Thymus (tissue), 11 donors: ENCODE data around the gene DPP10. TPM values are rescaled to one million over a fixed set of nuclear protein-coding genes. Genes with fewer than 3 reads are reported as not detected.
"Not testable (repeated sequence)": the region's sequence is repeated elsewhere in the genome, so short reads cannot be mapped to it uniquely, and the experiment has no call there.

Experiments used
- DNase-seq, 9 donors: peaks; one replicate each; pipeline ENCODE4 v3.0.0-alpha.2; 2013; ENCODE audit warnings: low spot score in 9 of 9, low read depth in 6 of 9, missing footprints in 1 of 9
- H3K27ac ChIP-seq, 2 donors: one replicate each; pipeline ENCODE4 v1.5.1; 2013; ENCODE audit warnings: control low read depth in 1 of 2, low read depth in 1 of 2, low read length in 1 of 2, mild to moderate bottlenecking in 1 of 2, moderate library complexity in 1 of 2
- H3K27me3 ChIP-seq, 2 donors: one replicate each; pipeline ENCODE4 v1.5.1; 2013; ENCODE audit warnings: low read length in 1 of 2; ENCODE audit not compliant: control insufficient read depth in 2 of 2, insufficient read depth in 1 of 2
- H3K36me3 ChIP-seq, 2 donors: one replicate each; pipeline ENCODE4 v1.5.1; 2013; ENCODE audit warnings: low read length in 1 of 2, mild to moderate bottlenecking in 1 of 2, moderate library complexity in 1 of 2; ENCODE audit not compliant: control insufficient read depth in 2 of 2, insufficient read depth in 2 of 2
- H3K4me1 ChIP-seq, 2 donors: one replicate each; pipeline ENCODE4 v1.5.1; 2013; ENCODE audit warnings: low read length in 2 of 2; ENCODE audit not compliant: control insufficient read depth in 2 of 2, insufficient read depth in 2 of 2
- H3K4me3 ChIP-seq, 2 donors: one replicate each; pipeline ENCODE4 v1.5.1; 2013; ENCODE audit warnings: low read length in 2 of 2, control low read depth in 1 of 2, mild to moderate bottlenecking in 1 of 2
- H3K9me3 ChIP-seq, 2 donors: one replicate each; pipeline ENCODE4 v1.5.1; 2013; ENCODE audit warnings: low read length in 1 of 2, mild to moderate bottlenecking in 1 of 2; ENCODE audit not compliant: control insufficient read depth in 2 of 2, insufficient read depth in 1 of 2
- WGBS: extraction: QIAGEN DNeasy Blood & Tissue Kit; methylation state at CpG from one replicate; pipeline ENCODE4 v1.1.7; 2013; 5-methylcytosine and 5-hydroxymethylcytosine counted together
- polyA plus RNA-seq: library from polyadenylated mRNA; stranded (reverse); fragments of 200-250 nt; gene quantifications from one replicate; pipeline ENCODE4 v1.2.3, GENCODE V29; 2013
- total RNA-seq: library from RNA; stranded (reverse); fragments of 120-200 nt; gene quantifications from one replicate; pipeline ENCODE4 v1.2.4, GENCODE V29; 2013
- donor health status: healthy.

DPP10 gene
- total and polyA plus RNA-seq, 2 donors: 0.02 to 0.14 TPM

DNA sequence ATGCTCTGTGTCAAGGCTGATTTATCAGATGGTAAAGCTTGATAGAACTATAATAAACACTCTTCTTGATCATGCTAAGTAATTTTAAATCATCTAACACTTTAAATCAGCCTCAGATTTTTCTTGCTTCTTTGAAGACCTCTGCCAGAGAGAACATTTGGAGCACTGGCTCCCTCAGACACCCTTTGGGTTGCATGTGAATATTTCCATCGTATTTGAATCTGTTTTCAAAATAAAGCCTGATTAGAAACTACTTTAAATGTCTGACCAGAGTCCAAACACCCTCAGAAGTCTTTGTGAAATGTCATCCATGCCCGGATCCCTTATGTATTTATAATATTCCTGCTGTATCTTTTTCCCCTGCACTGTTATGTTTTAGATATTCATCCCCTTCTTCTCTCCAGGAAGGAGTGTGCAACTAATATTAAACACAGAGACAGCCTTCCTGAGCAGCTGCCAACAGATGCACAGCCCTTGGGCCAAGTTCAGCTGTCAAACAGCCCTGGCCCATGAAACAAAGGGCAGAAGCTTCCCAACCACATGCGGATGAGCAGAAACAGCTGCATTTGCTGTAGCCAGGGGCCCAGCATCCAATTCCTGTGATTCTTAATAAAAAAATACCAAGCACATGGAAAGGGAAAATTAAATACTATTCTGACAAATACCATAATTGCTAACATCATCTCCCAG lies 46.5 kb downstream of the DPP10 start:
- no peaks in the 10 kb centered on the region for H3K9me3 ChIP-seq
- 91% methylated on average over 3 of the region's 3 CpGs for WGBS
- H3K4me1 ChIP-seq: no peaks in the 10 kb centered on the region
- H3K4me3 ChIP-seq: no peak overlapping the region
- no peaks in the 10 kb centered on the region for H3K27me3 ChIP-seq
- no peak for DNase-seq
- H3K27ac ChIP-seq: no peak overlapping the region
- H3K36me3 ChIP-seq: no peaks in the 10 kb centered on the region

GRCh38 chr2:114495046-114495445 lies 52.6 kb downstream of the DPP10 start:
- H3K4me3 ChIP-seq: no peak overlapping the region
- DNase-seq: no peak
- 72% methylated on average over 1 of the region's 1 CpG for WGBS
- no peaks in the 10 kb centered on the region for H3K9me3 ChIP-seq
- no peak overlapping the region for H3K27ac ChIP-seq
- no peaks in the 10 kb centered on the region for H3K4me1 ChIP-seq
- no peaks in the 10 kb centered on the region for H3K36me3 ChIP-seq
- H3K27me3 ChIP-seq: no peaks in the 10 kb centered on the region

- Histone ChIP-seq H3K27me3 (no peaks in the 10 kb centered on the region), H3K9me3 (no peaks in the 10 kb centered on the region), H3K27ac (no peak overlapping the region), H3K36me3 (no peaks in the 10 kb centered on the region), H3K4me3 (no peak overlapping the region), H3K4me1 (no peaks in the 10 kb centered on the region)
- WGBS: 85% methylated on average over 12 of the region's 12 CpGs
- no peak for DNase-seq
Measured at GRCh38 chr2:114496959-114497358, 54.5 kb downstream of the DPP10 start.

DNA sequence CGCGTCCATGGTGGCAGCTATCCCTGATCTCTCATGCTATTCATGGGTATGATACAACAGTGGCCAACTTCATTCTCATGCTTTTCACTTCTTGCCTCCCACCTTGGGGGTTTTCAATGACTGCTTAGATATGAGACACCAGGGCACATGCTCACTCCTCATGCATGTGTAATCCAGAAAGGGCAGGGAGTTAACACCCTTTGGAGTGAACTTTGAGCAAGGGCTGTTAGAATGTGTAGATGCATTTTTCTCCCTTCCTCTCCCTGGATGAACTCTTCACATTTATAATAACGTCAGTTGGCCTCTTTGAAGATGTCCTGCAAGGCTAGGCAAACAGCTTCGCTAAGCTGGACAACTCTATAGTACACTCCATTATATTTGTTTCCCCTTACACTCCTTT lies 56.7 kb downstream of the DPP10 start:
- Histone ChIP-seq H3K9me3 (no peaks in the 10 kb centered on the region), H3K27ac (no peak overlapping the region), H3K4me3 (no peak overlapping the region), H3K36me3 (no peaks in the 10 kb centered on the region), H3K4me1 (no peaks in the 10 kb centered on the region), H3K27me3 (no peaks in the 10 kb centered on the region)
- DNase-seq: no peak
- WGBS: 92% methylated on average over 4 of the region's 4 CpGs

DNA sequence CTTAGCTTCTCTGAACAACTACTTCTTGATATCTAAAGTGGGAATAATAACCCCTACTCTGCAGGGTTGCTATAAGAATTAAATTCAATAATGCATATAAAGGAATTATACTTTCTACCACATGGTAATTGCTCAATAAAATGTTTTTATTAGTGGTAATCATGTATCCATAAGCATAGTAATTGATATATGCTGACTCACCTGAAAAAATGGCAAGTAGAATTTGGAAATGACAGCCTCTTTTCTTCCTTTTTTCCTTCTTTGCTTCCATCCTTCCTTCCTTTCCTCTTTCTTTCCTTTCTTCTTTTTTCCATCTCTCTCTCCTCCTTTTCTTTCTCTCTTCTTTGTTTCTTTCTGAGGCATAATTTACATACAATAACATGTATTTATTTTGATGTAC lies 65.3 kb downstream of the DPP10 start:
- Histone ChIP-seq H3K4me1 (no peaks in the 10 kb centered on the region), H3K27me3 (no peaks in the 10 kb centered on the region), H3K4me3 (no peak overlapping the region), H3K9me3 (no peaks in the 10 kb centered on the region), H3K27ac (no peak overlapping the region), H3K36me3 (no peaks in the 10 kb centered on the region)
- DNase-seq: no peak

DNA sequence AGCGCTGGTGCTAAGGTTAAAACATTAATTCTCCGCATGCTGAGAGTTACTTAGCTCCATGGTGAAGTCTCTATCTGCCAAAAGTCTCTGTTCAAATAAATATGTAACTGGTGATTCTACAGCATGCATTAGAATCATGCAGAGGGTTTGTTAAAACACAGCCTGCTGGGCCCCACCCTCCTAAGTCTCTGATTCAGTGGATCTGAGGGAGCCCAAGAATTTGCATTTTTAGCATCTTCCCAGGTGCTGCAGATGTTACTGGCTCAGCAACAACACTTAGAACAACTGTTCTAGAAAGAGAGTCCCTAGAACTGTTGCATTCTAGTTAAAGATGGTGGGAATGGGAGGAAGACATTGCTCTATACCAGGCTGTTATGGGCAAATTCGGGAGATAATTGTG lies 73.4 kb downstream of the DPP10 start:
- Histone ChIP-seq H3K27ac (no peak overlapping the region), H3K9me3 (no peaks in the 10 kb centered on the region), H3K4me3 (no peak overlapping the region), H3K27me3 (no peaks in the 10 kb centered on the region), H3K4me1 (no peaks in the 10 kb centered on the region), H3K36me3 (no peaks in the 10 kb centered on the region)
- no peak for DNase-seq
- WGBS: 92% methylated on average over 3 of the region's 3 CpGs

- WGBS: 87% methylated on average over 5 of the region's 5 CpGs
- no peaks in the 10 kb centered on the region for H3K4me1 ChIP-seq
- no peaks in the 10 kb centered on the region for H3K27me3 ChIP-seq
- H3K27ac ChIP-seq: no peak overlapping the region
- no peak for DNase-seq
- no peaks in the 10 kb centered on the region for H3K36me3 ChIP-seq
- H3K9me3 ChIP-seq: no peaks in the 10 kb centered on the region
- H3K4me3 ChIP-seq: no peak overlapping the region
Measured at GRCh38 chr2:114517580-114517979, 75.1 kb downstream of the DPP10 start.

GRCh38 chr2:114518738-114519137 lies 76.3 kb downstream of the DPP10 start:
- Histone ChIP-seq H3K27me3 (no peaks in the 10 kb centered on the region), H3K4me3 (no peak overlapping the region), H3K36me3 (no peaks in the 10 kb centered on the region), H3K9me3 (no peaks in the 10 kb centered on the region), H3K4me1 (no peaks in the 10 kb centered on the region), H3K27ac (no peak overlapping the region)
- WGBS: 94% methylated on average over 5 of the region's 5 CpGs
- DNase-seq: no peak

DNA sequence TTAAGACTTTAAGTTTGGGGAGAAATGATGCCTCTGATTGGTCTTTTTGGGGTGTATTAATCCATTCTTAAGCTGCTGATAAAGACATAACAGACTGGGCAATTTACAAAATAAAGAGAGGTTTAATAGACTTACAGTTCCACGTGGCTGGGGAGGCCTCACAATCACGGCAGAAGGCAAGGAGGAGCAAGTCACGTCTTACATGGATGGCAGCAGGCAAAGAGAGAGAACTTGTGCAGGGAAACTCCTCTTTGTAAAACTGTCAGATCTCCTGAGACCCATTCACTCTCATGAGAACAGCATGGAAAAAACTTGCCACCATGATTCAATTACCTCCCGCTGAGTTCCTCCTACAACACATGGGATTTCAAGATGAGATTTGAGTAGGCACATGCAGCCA lies 80.2 kb downstream of the DPP10 start:
- H3K9me3 ChIP-seq, H3K27ac ChIP-seq, DNase-seq, H3K4me1 ChIP-seq, H3K4me3 ChIP-seq, H3K36me3 ChIP-seq, H3K27me3 ChIP-seq: not testable (repeated sequence)
- 85% methylated on average over 4 of the region's 4 CpGs for WGBS

GRCh38 chr2:114525955-114526354 lies 83.5 kb downstream of the DPP10 start:
- H3K9me3 ChIP-seq: no peaks in the 10 kb centered on the region
- no peak overlapping the region for H3K27ac ChIP-seq
- WGBS: 97% methylated on average over 4 of the region's 4 CpGs
- H3K4me1 ChIP-seq: no peaks in the 10 kb centered on the region
- no peak for DNase-seq
- no peak overlapping the region for H3K4me3 ChIP-seq
- no peaks in the 10 kb centered on the region for H3K27me3 ChIP-seq
- no peaks in the 10 kb centered on the region for H3K36me3 ChIP-seq
